LNCaP clone FGC (cell line): ENCODE data around the gene SLC27A4.

Experiments
- DNase-seq: peaks from one replicate; pipeline ENCODE4 v3.0.0-alpha.2; 2011; ENCODE audit warnings: low read depth
- H3K4me3 ChIP-seq: 2 replicates; pipeline ENCODE4 v1.5.1; 2011; ENCODE audit warnings: mild to moderate bottlenecking, low read depth, low read length, control low read depth
- CTCF ChIP-seq: IDR thresholded peaks from 2 replicates; pipeline ENCODE4 v1.5.1; 2012; ENCODE audit warnings: mild to moderate bottlenecking; ENCODE audit not compliant: control insufficient read depth, insufficient read depth; ENCODE audit errors: extremely low read depth

SLC27A4 gene

DNA sequence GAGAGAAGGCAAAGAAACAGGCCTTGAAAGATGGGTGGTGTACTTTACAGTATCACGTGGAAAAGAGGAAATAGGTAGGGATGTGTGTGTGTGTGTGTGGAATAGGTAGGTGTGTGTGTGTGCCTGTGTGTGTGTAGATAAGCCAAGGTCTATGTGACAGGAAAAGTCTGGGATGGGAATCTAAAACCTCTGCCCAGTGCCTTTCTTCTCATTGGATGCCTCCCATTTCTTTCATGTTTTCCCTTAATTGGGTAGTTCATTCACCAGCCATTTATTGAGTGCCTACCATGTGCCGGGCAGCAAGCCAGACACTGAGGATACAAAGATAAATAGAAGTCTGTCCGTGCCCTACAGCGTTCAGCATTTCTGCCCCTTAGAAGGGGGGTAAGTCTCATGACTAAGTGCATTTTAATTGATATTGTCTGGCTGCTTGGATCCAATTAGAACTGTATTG is 31.9 kb downstream of the SLC27A4 start:
- TF ChIP-seq CTCF = no peak
- no peak for DNase-seq
- peak overlapping the region; percentile 92 for H3K4me3 ChIP-seq

DNA sequence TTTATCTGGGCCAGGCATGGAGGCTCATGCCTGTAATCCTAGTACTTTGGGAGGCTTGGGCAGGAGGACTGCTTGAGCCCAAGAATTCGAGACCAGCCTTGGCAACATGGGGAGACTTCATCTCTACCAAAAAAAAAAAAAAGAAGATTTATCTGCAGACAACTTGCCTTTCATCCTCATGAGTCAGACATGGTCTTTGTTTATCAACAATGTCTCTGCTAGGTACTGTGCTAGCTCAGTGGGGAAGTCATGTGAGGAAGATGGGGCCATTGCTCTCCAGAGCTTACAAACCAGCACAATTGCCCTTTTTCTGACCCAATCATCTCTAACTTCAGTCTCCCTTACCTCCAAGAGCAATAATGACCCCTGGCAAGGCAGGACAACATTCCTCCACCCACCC is 32.5 kb downstream of the SLC27A4 start:
- H3K4me3 ChIP-seq = peak overlapping the region; percentile 92
- no peak for DNase-seq
- no peak for TF ChIP-seq CTCF

- H3K4me3 ChIP-seq = no peak overlapping the region
- no peak for DNase-seq
- TF ChIP-seq CTCF = no peak
These were observed 33.9 kb downstream of the SLC27A4 start for GRCh38 chr9:128374221-128374675.

DNA sequence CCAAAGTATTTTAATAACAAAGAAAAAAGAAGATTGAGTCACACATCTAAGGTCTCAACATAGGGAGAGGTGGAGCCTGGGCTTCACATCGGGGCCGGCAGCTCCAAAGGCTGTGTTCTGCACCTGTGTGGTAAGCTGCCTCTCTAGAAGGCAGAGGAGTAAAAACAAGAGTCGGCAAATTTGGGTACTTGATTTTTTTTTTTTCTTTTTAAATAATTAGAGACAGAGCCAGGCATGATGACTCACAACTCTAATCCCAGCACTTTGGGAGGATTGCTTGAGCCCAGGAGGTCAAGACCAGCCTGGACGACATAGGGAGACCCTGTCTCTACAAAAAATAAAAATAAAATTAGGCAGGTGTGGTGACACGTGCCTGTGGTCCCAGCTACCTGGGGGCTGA is 35.5 kb downstream of the SLC27A4 start:
- no peak overlapping the region for H3K4me3 ChIP-seq
- TF ChIP-seq CTCF = no peak
- DNase-seq = no peak

- TF ChIP-seq CTCF = no peak
- H3K4me3 ChIP-seq = no peak overlapping the region
- no peak for DNase-seq
These were observed 41.9 kb downstream of the SLC27A4 start for GRCh38 chr9:128382261-128382660.

DNA sequence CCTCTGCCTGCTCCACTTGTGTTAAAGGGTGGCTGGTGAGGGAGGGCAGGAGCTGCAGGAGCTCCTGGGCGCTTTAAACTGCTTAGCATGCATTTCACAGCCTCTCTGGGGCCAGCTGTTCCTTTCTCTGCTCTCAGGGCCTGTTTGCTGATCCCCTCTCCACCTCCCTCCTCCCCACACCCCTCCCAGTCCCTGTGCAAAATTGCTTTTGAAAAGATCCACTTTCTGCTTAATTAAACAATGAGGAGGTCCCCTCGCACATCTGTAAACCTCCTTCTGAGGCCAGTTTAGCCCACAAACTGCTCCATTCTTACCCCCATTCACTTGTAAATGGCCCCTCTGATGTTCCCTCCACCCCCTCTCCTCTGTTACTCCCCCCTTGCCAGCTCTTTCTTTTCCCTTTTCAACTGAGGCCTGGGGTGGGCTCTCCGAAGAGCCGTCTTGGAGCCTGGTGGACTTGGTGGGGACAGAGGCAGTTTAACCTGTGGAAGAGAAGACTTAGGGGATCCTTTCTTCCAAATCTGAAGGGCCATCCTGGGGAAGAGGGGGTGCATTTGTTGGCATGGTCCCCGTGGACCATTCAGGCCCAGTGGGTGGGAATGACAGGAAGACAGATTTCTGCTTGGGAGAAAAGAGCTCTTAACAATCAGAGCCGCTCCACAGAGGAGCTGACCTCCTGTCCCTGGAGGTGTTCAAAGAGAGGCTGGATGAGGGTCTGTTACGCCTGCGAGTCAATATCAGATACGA is 42.9 kb downstream of the SLC27A4 start:
- H3K4me3 ChIP-seq = no peak overlapping the region
- no peak for TF ChIP-seq CTCF
- no peak for DNase-seq

DNA sequence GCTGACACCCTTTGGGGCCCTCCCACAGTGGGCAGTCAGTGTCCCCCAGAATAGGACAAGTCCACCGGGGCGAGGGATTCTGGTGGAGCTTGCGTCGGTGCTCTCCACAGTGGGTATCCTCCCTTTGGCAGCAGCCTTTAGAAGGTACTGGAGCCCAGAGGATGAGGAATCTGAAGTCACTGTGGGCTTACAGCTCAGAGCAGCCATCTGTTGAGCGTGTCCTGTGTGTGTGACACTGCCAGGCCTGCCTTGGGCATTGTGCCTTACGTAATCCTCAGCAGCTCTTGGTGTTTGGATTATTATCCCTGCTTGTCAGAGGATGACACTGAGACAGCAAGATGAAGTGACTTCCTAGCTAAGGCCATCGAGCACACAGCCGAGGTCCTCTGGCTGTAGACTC is 43.5 kb downstream of the SLC27A4 start:
- no peak for TF ChIP-seq CTCF
- H3K4me3 ChIP-seq = no peak overlapping the region
- DNase-seq = no peak
